ENCODE data around the gene TUBGCP3.

The TUBGCP3 gene

GRCh38 chr13:112614835-112615234, 26.9 kb upstream of the TUBGCP3 start:
- no peaks in the 10 kb centered on the region for H3K79me1 ChIP-seq (ENCODE audit: low read length)
- no CpG with 5 or more reads among the region's 7 CpGs for WGBS (ENCODE audit: extremely low coverage, insufficient coverage, low lambda C conversion rate)
- no peak overlapping the region for H3K4ac ChIP-seq (ENCODE audit: low read depth, low read length)
- no peaks in the 10 kb centered on the region for H3K27me3 ChIP-seq (ENCODE audit: insufficient read depth, low read length, poor library complexity)
- H3K4me3 ChIP-seq (ENCODE audit: low read length), result no peak overlapping the region
- no peaks in the 10 kb centered on the region for H3K4me1 ChIP-seq (ENCODE audit: control insufficient read depth, low read depth, low read length)
- no peak overlapping the region for H3K9ac ChIP-seq (ENCODE audit: low read length)
- no peak overlapping the region for H3K27ac ChIP-seq (ENCODE audit: low read depth, low read length)
- no peak for DNase-seq
- no peak overlapping the region for H4K8ac ChIP-seq (ENCODE audit: low read depth, low read length)
- H3K23ac ChIP-seq (ENCODE audit: low read length), result no peak overlapping the region
- H3K56ac ChIP-seq (ENCODE audit: low read length), result no peak overlapping the region
- no peaks in the 10 kb centered on the region for H3K36me3 ChIP-seq (ENCODE audit: control insufficient read depth, insufficient read depth, low read length)
- H2BK120ac ChIP-seq (ENCODE audit: low read depth, low read length), result no peak overlapping the region
- H2AK5ac ChIP-seq (ENCODE audit: low read length), result no peak overlapping the region
- H2BK15ac ChIP-seq (replicated peaks; ENCODE audit: low read depth), result no peak overlapping the region
- H2BK5ac ChIP-seq (ENCODE audit: low read length), result no peak overlapping the region
- H3K18ac ChIP-seq (ENCODE audit: low read length), result no peak overlapping the region
- no peak overlapping the region for H3K4me2 ChIP-seq (ENCODE audit: low read length)
- H3K79me2 ChIP-seq (ENCODE audit: control insufficient read depth, insufficient read depth, low read length), result no peaks in the 10 kb centered on the region
- H4K5ac ChIP-seq (ENCODE audit: low read length), result no peak overlapping the region

- Histone ChIP-seq H3K27me3 (ENCODE audit: insufficient read depth, low read length, poor library complexity) (no peaks in the 10 kb centered on the region), H3K27ac (ENCODE audit: low read depth, low read length) (no peak overlapping the region), H2BK5ac (ENCODE audit: low read length) (no peak overlapping the region), H2AK5ac (ENCODE audit: low read length) (no peak overlapping the region), H3K23ac (ENCODE audit: low read length) (no peak overlapping the region), H3K36me3 (ENCODE audit: control insufficient read depth, insufficient read depth, low read length) (no peaks in the 10 kb centered on the region), H4K8ac (ENCODE audit: low read depth, low read length) (no peak overlapping the region), H2BK15ac (replicated peaks; ENCODE audit: low read depth) (no peak overlapping the region), H3K9ac (ENCODE audit: low read length) (no peak overlapping the region), H3K79me1 (ENCODE audit: low read length) (no peaks in the 10 kb centered on the region), H3K4me3 (ENCODE audit: low read length) (no peak overlapping the region), H3K56ac (ENCODE audit: low read length) (no peak overlapping the region), H4K5ac (ENCODE audit: low read length) (no peak overlapping the region), H3K4me1 (ENCODE audit: control insufficient read depth, low read depth, low read length) (no peaks in the 10 kb centered on the region), H3K79me2 (ENCODE audit: control insufficient read depth, insufficient read depth, low read length) (no peaks in the 10 kb centered on the region), H2BK120ac (ENCODE audit: low read depth, low read length) (no peak overlapping the region), H3K18ac (ENCODE audit: low read length) (no peak overlapping the region), H3K4me2 (ENCODE audit: low read length) (no peak overlapping the region), H3K4ac (ENCODE audit: low read depth, low read length) (no peak overlapping the region)
- no peak for DNase-seq
- no CpG with 5 or more reads among the region's 2 CpGs for WGBS (ENCODE audit: extremely low coverage, insufficient coverage, low lambda C conversion rate)
These were observed 20.3 kb upstream of the TUBGCP3 start for GRCh38 chr13:112608212-112608611.

DNA sequence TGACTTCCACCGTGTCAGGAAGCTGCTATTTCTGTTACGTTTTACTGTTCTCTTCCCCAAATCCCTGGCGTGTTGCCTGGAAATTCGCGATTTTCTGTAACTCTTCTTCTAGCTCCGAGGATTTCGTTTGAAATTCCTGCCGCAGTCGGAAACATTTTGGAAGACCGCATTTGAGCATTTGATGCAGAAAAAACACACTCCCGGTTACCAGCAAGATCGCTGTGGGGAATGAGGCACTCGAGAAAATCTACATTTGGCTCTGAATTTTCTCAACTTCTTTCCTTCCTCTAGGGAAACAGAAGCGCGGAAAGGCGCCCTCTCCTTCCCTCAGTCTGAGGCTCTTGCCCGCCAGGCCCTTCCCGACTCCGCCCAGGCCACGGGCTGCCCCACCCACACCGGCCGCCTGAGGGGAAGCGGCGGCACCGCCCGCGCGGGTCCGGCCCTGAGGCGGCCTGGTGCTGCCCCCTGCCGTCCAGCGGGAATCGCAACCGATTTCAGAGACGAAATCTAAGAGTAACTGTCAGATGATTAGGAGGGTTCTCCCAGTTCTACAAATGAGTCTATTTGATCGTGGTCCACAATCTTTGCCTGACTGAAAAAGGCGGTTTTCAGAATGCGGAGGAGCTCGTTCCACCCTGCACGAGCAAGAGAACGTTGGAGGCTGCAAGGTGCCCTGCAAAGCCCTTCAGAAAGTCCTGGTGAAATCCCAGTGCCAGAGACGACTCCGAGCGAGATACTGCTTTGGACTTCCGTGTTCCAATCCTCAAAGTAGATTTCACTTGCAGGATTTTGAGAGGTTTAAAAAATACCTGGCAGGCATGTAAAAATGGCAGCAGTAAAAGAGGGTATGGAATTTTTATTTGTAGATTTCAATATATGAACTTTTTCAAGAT, 18.4 kb upstream of the TUBGCP3 start:
- Histone ChIP-seq H3K4me3 (ENCODE audit: low read length) (peak overlapping the region; percentile 69), H3K23ac (ENCODE audit: low read length) (no peak overlapping the region), H3K4me2 (ENCODE audit: low read length) (peak overlapping the region; percentile 96), H3K9ac (ENCODE audit: low read length) (peak overlapping the region; percentile 91), H4K5ac (ENCODE audit: low read length) (peak overlapping the region; percentile 89), H3K4ac (ENCODE audit: low read depth, low read length) (no peak overlapping the region), H2BK15ac (replicated peaks; ENCODE audit: low read depth) (no peak overlapping the region), H3K18ac (ENCODE audit: low read length) (no peak overlapping the region), H3K79me1 (ENCODE audit: low read length) (no peaks in the 10 kb centered on the region), H3K36me3 (ENCODE audit: control insufficient read depth, insufficient read depth, low read length) (no peaks in the 10 kb centered on the region), H2BK5ac (ENCODE audit: low read length) (no peak overlapping the region), H3K56ac (ENCODE audit: low read length) (peak overlapping the region; percentile 93), H2AK5ac (ENCODE audit: low read length) (no peak overlapping the region), H3K27me3 (ENCODE audit: insufficient read depth, low read length, poor library complexity) (no peaks in the 10 kb centered on the region), H2BK120ac (ENCODE audit: low read depth, low read length) (no peak overlapping the region), H3K4me1 (ENCODE audit: control insufficient read depth, low read depth, low read length) (no peaks in the 10 kb centered on the region), H4K8ac (ENCODE audit: low read depth, low read length) (no peak overlapping the region), H3K27ac (ENCODE audit: low read depth, low read length) (peak overlapping the region; percentile 67), H3K79me2 (ENCODE audit: control insufficient read depth, insufficient read depth, low read length) (no peaks in the 10 kb centered on the region)
- no CpG with 5 or more reads among the region's 45 CpGs for WGBS (ENCODE audit: extremely low coverage, insufficient coverage, low lambda C conversion rate)
- peak; percentile 94 for DNase-seq

DNA sequence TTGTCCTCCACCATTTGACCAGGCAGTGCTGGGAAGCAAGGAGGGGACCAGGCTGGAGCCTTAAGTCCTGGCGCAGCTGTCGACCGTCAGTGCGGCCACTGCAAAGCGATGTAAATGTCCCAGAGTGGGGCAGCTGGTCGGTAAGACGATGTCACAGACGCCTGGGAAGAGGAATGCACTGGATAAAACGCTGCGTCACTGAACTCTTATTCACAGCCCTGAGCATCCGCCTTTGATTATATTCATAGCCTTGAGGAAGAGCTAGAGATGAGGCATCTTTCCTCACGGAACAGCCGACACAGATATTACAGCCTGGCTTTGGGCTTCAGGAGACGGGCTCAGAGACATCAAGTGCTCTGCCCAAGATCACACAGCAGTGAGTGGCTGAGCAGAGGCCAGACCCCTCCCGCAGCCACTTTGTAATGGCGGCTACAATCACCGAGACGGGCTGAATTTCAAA, 17.6 kb upstream of the TUBGCP3 start:
- no peaks in the 10 kb centered on the region for H3K27me3 ChIP-seq (ENCODE audit: insufficient read depth, low read length, poor library complexity)
- H3K36me3 ChIP-seq (ENCODE audit: control insufficient read depth, insufficient read depth, low read length), result no peaks in the 10 kb centered on the region
- no peak overlapping the region for H2BK5ac ChIP-seq (ENCODE audit: low read length)
- H3K18ac ChIP-seq (ENCODE audit: low read length), result no peak overlapping the region
- peak; percentile 53 for DNase-seq
- no peak overlapping the region for H3K4me3 ChIP-seq (ENCODE audit: low read length)
- H4K8ac ChIP-seq (ENCODE audit: low read depth, low read length), result no peak overlapping the region
- H3K27ac ChIP-seq (ENCODE audit: low read depth, low read length), result no peak overlapping the region
- H3K56ac ChIP-seq (ENCODE audit: low read length), result peak overlapping the region; percentile 93
- H4K5ac ChIP-seq (ENCODE audit: low read length), result no peak overlapping the region
- no peak overlapping the region for H3K4ac ChIP-seq (ENCODE audit: low read depth, low read length)
- H2BK120ac ChIP-seq (ENCODE audit: low read depth, low read length), result no peak overlapping the region
- peak overlapping the region; percentile 95 for H3K23ac ChIP-seq (ENCODE audit: low read length)
- peak overlapping the region; percentile 62 for H2AK5ac ChIP-seq (ENCODE audit: low read length)
- H3K4me2 ChIP-seq (ENCODE audit: low read length), result no peak overlapping the region
- WGBS (ENCODE audit: extremely low coverage, insufficient coverage, low lambda C conversion rate), result no CpG with 5 or more reads among the region's 18 CpGs
- H3K9ac ChIP-seq (ENCODE audit: low read length), result no peak overlapping the region
- no peaks in the 10 kb centered on the region for H3K79me1 ChIP-seq (ENCODE audit: low read length)
- H3K4me1 ChIP-seq (ENCODE audit: control insufficient read depth, low read depth, low read length), result no peaks in the 10 kb centered on the region
- H2BK15ac ChIP-seq (replicated peaks; ENCODE audit: low read depth), result no peak overlapping the region
- H3K79me2 ChIP-seq (ENCODE audit: control insufficient read depth, insufficient read depth, low read length), result no peaks in the 10 kb centered on the region

DNA sequence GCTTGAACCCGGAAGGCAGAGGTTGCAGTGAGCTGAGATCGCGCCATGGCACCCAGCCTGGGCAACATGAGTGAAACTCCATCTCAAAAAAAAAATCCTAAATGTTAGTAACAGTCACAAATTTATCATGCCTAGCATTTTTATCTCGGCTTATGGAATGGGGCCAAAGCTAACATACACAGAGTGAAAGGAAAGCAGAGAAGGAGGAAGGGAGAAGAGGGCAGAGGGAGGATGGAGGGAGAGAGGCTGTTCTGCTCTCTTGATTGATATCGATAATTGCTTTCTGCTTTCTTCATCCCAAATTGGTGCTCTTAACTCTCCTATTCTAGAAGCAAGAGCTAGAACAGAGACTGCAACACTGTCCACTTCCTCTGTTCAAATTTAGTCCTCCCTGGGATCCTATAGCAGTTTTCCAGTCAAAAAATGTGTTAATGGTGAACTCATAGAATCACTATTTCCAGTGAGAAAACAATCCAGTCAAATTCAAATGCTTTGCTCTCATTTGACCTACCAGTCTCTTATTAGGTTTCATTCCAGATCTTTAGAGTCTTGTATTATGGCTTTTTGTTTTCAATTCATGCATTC, 15.8 kb upstream of the TUBGCP3 start:
- no CpG with 5 or more reads among the region's 5 CpGs for WGBS (ENCODE audit: extremely low coverage, insufficient coverage, low lambda C conversion rate)

More for the DNA sequence above, 15.8 kb upstream of the TUBGCP3 start:
- H2BK120ac ChIP-seq (ENCODE audit: low read depth, low read length), result no peak overlapping the region
- H3K27ac ChIP-seq (ENCODE audit: low read depth, low read length), result no peak overlapping the region
- H3K79me1 ChIP-seq (ENCODE audit: low read length), result no peaks in the 10 kb centered on the region
- H3K4me2 ChIP-seq (ENCODE audit: low read length), result no peak overlapping the region
- no peaks in the 10 kb centered on the region for H3K36me3 ChIP-seq (ENCODE audit: control insufficient read depth, insufficient read depth, low read length)
- H3K56ac ChIP-seq (ENCODE audit: low read length), result no peak overlapping the region
- H3K4ac ChIP-seq (ENCODE audit: low read depth, low read length), result no peak overlapping the region
- no peak overlapping the region for H3K4me3 ChIP-seq (ENCODE audit: low read length)
- no peak overlapping the region for H2AK5ac ChIP-seq (ENCODE audit: low read length)
- no peaks in the 10 kb centered on the region for H3K79me2 ChIP-seq (ENCODE audit: control insufficient read depth, insufficient read depth, low read length)
- no peak overlapping the region for H4K5ac ChIP-seq (ENCODE audit: low read length)
- H2BK15ac ChIP-seq (replicated peaks; ENCODE audit: low read depth), result no peak overlapping the region
- no peak overlapping the region for H3K9ac ChIP-seq (ENCODE audit: low read length)
- H4K8ac ChIP-seq (ENCODE audit: low read depth, low read length), result no peak overlapping the region
- DNase-seq, result no peak
- no peak overlapping the region for H3K18ac ChIP-seq (ENCODE audit: low read length)
- H2BK5ac ChIP-seq (ENCODE audit: low read length), result no peak overlapping the region
- no peaks in the 10 kb centered on the region for H3K27me3 ChIP-seq (ENCODE audit: insufficient read depth, low read length, poor library complexity)
- H3K23ac ChIP-seq (ENCODE audit: low read length), result no peak overlapping the region
- no peaks in the 10 kb centered on the region for H3K4me1 ChIP-seq (ENCODE audit: control insufficient read depth, low read depth, low read length)

Data from mesendoderm (in vitro differentiated cells).